ENCODE measurements around the gene DOHH.
A peak's percentile ranks its signal among the peaks of the same experiment; 100 is the strongest.

Gene DOHH

GRCh38 chr19:3500429-3501101 is at the start of gene DOHH:
DOHH (minus strand) TSS chr19:3500674; CDS start chr19:3496814, 3,860 bp downstream.
- peak; percentile 98 for DNase-seq

- no peak for DNase-seq
Observed at GRCh38 chr19:3549816-3550215, 49.3 kb upstream of the DOHH start.

GRCh38 chr19:3548606-3549005 is 48.1 kb upstream of the DOHH start:
- no peak for DNase-seq

GRCh38 chr19:3547767-3548282 is 47.4 kb upstream of the DOHH start:
- no peak for DNase-seq

- peak; percentile 42 to 52 for DNase-seq
Observed at GRCh38 chr19:3547301-3547731, 46.8 kb upstream of the DOHH start.

GRCh38 chr19:3546119-3546518 is 45.6 kb upstream of the DOHH start:
- DNase-seq: no peak

GRCh38 chr19:3545669-3546034 is 45.2 kb upstream of the DOHH start:
- DNase-seq: no peak

GRCh38 chr19:3544742-3545668 is 44.5 kb upstream of the DOHH start:
- DNase-seq: peak; percentile 90 to 91

- DNase-seq: no peak
Observed at GRCh38 chr19:3544058-3544376, 43.5 kb upstream of the DOHH start.

GRCh38 chr19:3543150-3544057 is 42.9 kb upstream of the DOHH start:
- no peak for DNase-seq

- DNase-seq: no peak
Observed at GRCh38 chr19:3539756-3540118, 39.3 kb upstream of the DOHH start.

GRCh38 chr19:3538965-3539755 is 38.7 kb upstream of the DOHH start, which contains the start of gene TEKTIP1:
TEKTIP1 (plus strand) TSS chr19:3539174; CDS start chr19:3539178, 4 bp downstream.
- no peak for DNase-seq

GRCh38 chr19:3538258-3538929 is 37.9 kb upstream of the DOHH start:
- no peak for DNase-seq

GRCh38 chr19:3537438-3538240 is 37.2 kb upstream of the DOHH start:
- DNase-seq: no peak

GRCh38 chr19:3537101-3537437 is 36.6 kb upstream of the DOHH start:
- DNase-seq: no peak

GRCh38 chr19:3536429-3537100 is 36.1 kb upstream of the DOHH start:
- no peak for DNase-seq

- DNase-seq: no peak
Observed at GRCh38 chr19:3535981-3536380, 35.5 kb upstream of the DOHH start.

GRCh38 chr19:3535563-3535965 is 35.1 kb upstream of the DOHH start:
- no peak for DNase-seq

GRCh38 chr19:3535235-3535535 is 34.7 kb upstream of the DOHH start:
- DNase-seq: no peak

Data from activated CD4-positive, alpha-beta T cell treated with anti-CD3 and anti-CD28 coated beads, Interleukin-2, amount 50 U/mL, for 48 hours (primary cell).